WTC11 (cell line): ENCODE results near the gene ERF. TPM values are rescaled to one million over a fixed set of nuclear protein-coding genes. Genes with fewer than 3 reads are reported as not detected.

Experiments
- ATAC-seq: fragments of 200-7000 bp; cut with Tn5 transposase; 2 replicates; pipeline ENCODE4 v1.10.0; 2021; ENCODE audit warnings: mild to moderate bottlenecking, moderate library complexity
- CTCF ChIA-PET: fragments of 300-600 bp; sonication (Branson Sonifier 250); formaldehyde crosslinking; loops from one replicate; lab custom pipeline; 2021; ENCODE audit warnings: antibody characterized with exemption; lab: Charles Lee
- POLR2A ChIA-PET: fragments of 350-600 bp; sonication (Branson Sonifier 250); formaldehyde crosslinking; loops from one replicate; lab custom pipeline; 2021; ENCODE audit warnings: antibody characterized with exemption; lab: Charles Lee
- DNase-seq: peaks from one replicate; pipeline ENCODE4 v3.0.0; 2021; ENCODE audit warnings: low spot score
- H3K27ac Mint-ChIP-seq: 2 replicates; pipeline ENCODE4 v1.8.0; 2021; ENCODE audit warnings: mixed read lengths
- H3K27me3 Mint-ChIP-seq: 2 replicates; pipeline ENCODE4 v1.8.0; 2021; ENCODE audit warnings: low read depth, mild to moderate bottlenecking, moderate library complexity, mixed read lengths
- H3K36me3 Mint-ChIP-seq: 2 replicates; pipeline ENCODE4 v1.8.0; 2021; ENCODE audit warnings: mixed read lengths
- H3K4me1 Mint-ChIP-seq: 2 replicates; pipeline ENCODE4 v1.8.0; 2022; ENCODE audit warnings: mixed read lengths
- H3K4me3 Mint-ChIP-seq: 2 replicates; pipeline ENCODE4 v1.8.0; 2021; ENCODE audit warnings: mild to moderate bottlenecking, moderate library complexity, mixed read lengths
- H3K9me3 Mint-ChIP-seq: 2 replicates; pipeline ENCODE4 v1.8.0; 2021; ENCODE audit warnings: mixed read lengths
- ATF2 ChIP-seq: sonication (generic); formaldehyde crosslinking; IDR thresholded peaks from 2 replicates; pipeline ENCODE4 v1.8.1; 2022; ENCODE audit warnings: low read depth, missing genetic modification reagents, borderline replicate concordance
- CREB1 ChIP-seq: sonication (generic); formaldehyde crosslinking; IDR thresholded peaks from 2 replicates; pipeline ENCODE4 v1.8.0; 2023; ENCODE audit warnings: mild to moderate bottlenecking, missing genetic modification reagents
- E2F1 ChIP-seq: sonication (generic); formaldehyde crosslinking; IDR thresholded peaks from 2 replicates; pipeline ENCODE4 v1.8.0; 2022; ENCODE audit warnings: mild to moderate bottlenecking, missing genetic modification reagents
- E2F4 ChIP-seq: sonication (generic); formaldehyde crosslinking; IDR thresholded peaks from 2 replicates; pipeline ENCODE4 v1.8.1; 2022; ENCODE audit warnings: low read depth, mild to moderate bottlenecking, moderate library complexity, missing genetic modification reagents, borderline replicate concordance
- ETV6 ChIP-seq: sonication (generic); formaldehyde crosslinking; IDR thresholded peaks from 2 replicates; pipeline ENCODE4 v1.8.1; 2022; ENCODE audit warnings: mild to moderate bottlenecking, missing genetic modification reagents
- FOXJ3 ChIP-seq: sonication (generic); formaldehyde crosslinking; IDR thresholded peaks from 2 replicates; pipeline ENCODE4 v1.9.0; 2021; ENCODE audit warnings: missing genetic modification reagents, mild to moderate bottlenecking, borderline replicate concordance
- HMGA2 ChIP-seq: fragments of 250-450 bp; sonication (Bioruptor Pico); IDR thresholded peaks from 2 replicates; pipeline ENCODE4 v1.4.0; 2021; ENCODE audit warnings: mild to moderate bottlenecking, moderate library complexity
- IRF1 ChIP-seq: sonication (generic); formaldehyde crosslinking; IDR thresholded peaks from 2 replicates; pipeline ENCODE4 v1.8.0; 2023; ENCODE audit warnings: missing genetic modification reagents
- JAZF1 ChIP-seq: fragments of 250-450 bp; sonication (Bioruptor Pico); IDR thresholded peaks from 2 replicates; pipeline ENCODE4 v1.9.0; 2021; ENCODE audit warnings: moderate library complexity, mild to moderate bottlenecking, inconsistent platforms
- MAX ChIP-seq: sonication (generic); formaldehyde crosslinking; IDR thresholded peaks from 2 replicates; pipeline ENCODE4 v1.8.0; 2022; ENCODE audit warnings: mild to moderate bottlenecking, missing genetic modification reagents
- NFE2L1 ChIP-seq: sonication (generic); formaldehyde crosslinking; IDR thresholded peaks from 2 replicates; pipeline ENCODE4 v1.8.1; 2023; ENCODE audit warnings: missing genetic modification reagents
- NR2C2 ChIP-seq: sonication (generic); formaldehyde crosslinking; IDR thresholded peaks from 2 replicates; pipeline ENCODE4 v1.8.0; 2022; ENCODE audit warnings: mild to moderate bottlenecking, missing genetic modification reagents
- OVOL2 ChIP-seq: fragments of 250-450 bp; sonication (Bioruptor Pico); IDR thresholded peaks from 2 replicates; pipeline ENCODE4 v1.9.0; 2021; ENCODE audit warnings: mild to moderate bottlenecking, borderline replicate concordance
- RORB ChIP-seq: fragments of 250-450 bp; sonication (Bioruptor Pico); IDR thresholded peaks from 2 replicates; pipeline ENCODE4 v1.9.0; 2021; ENCODE audit warnings: mild to moderate bottlenecking
- SMAD3 ChIP-seq: sonication (generic); formaldehyde crosslinking; IDR thresholded peaks from 2 replicates; pipeline ENCODE4 v1.8.0; 2022; ENCODE audit warnings: missing genetic modification reagents, mild to moderate bottlenecking, borderline replicate concordance
- SP1 ChIP-seq: sonication (generic); formaldehyde crosslinking; conservative IDR thresholded peaks from 2 replicates; pipeline ENCODE4 v1.8.1; 2022; ENCODE audit warnings: missing genetic modification reagents
- TEAD4 ChIP-seq: sonication (generic); formaldehyde crosslinking; IDR thresholded peaks from 2 replicates; pipeline ENCODE4 v1.8.0; 2022; ENCODE audit warnings: mild to moderate bottlenecking, missing genetic modification reagents
- ZBTB43 ChIP-seq: sonication (generic); formaldehyde crosslinking; IDR thresholded peaks from 2 replicates; pipeline ENCODE4 v1.8.1; 2023; ENCODE audit warnings: mild to moderate bottlenecking, missing genetic modification reagents
- ZNF121 ChIP-seq: sonication (generic); formaldehyde crosslinking; IDR thresholded peaks from 2 replicates; pipeline ENCODE4 v1.8.0; 2023; ENCODE audit warnings: missing genetic modification reagents
- ZNF138 ChIP-seq: sonication (generic); formaldehyde crosslinking; conservative IDR thresholded peaks from 2 replicates; pipeline ENCODE4 v1.8.1; 2022; ENCODE audit warnings: mild to moderate bottlenecking, moderate library complexity, missing genetic modification reagents
- ZNF232 ChIP-seq: sonication (generic); formaldehyde crosslinking; IDR thresholded peaks from 2 replicates; pipeline ENCODE4 v1.8.0; 2022; ENCODE audit warnings: mild to moderate bottlenecking, missing genetic modification reagents
- ZNF416 ChIP-seq: fragments of 250-450 bp; sonication (Bioruptor Pico); IDR thresholded peaks from 2 replicates; pipeline ENCODE4 v1.9.0; 2021; ENCODE audit warnings: mild to moderate bottlenecking, inconsistent platforms
- ZNF423 ChIP-seq: fragments of 250-450 bp; sonication (Bioruptor Pico); IDR thresholded peaks from 2 replicates; pipeline ENCODE4 v2.1.2; 2022; ENCODE audit warnings: mild to moderate bottlenecking, moderate library complexity
- ZNF512 ChIP-seq: sonication (generic); formaldehyde crosslinking; IDR thresholded peaks from 2 replicates; pipeline ENCODE4 v1.8.1; 2022; ENCODE audit warnings: missing genetic modification reagents, borderline replicate concordance
- ZNF532 ChIP-seq: fragments of 250-450 bp; sonication (Bioruptor Pico); IDR thresholded peaks from 2 replicates; pipeline ENCODE4 v1.9.0; 2021; ENCODE audit warnings: mild to moderate bottlenecking, borderline replicate concordance
- ZNF671 ChIP-seq: fragments of 250-450 bp; sonication (Bioruptor Pico); IDR thresholded peaks from 2 replicates; pipeline ENCODE4 v1.8.0; 2021; ENCODE audit warnings: mild to moderate bottlenecking
- total RNA-seq: library from RNA; stranded (reverse); gene quantifications from 3 replicates; pipeline ENCODE4 v1.2.3, GENCODE V29; 2021

The ERF gene
- total RNA-seq, 1 experiment from 2014 or later = 65.9 TPM

GRCh38 chr19:42254089-42254849 is 659 bp downstream of the ERF start:
- H3K4me3 Mint-ChIP-seq = peak overlapping the region; percentile 82
- TF ChIP-seq ETV6 (no peak), SMAD3 (CRISPR knock-in tag) (no peak), ZBTB43 (no peak), E2F1 (no peak), ATF2 (CRISPR knock-in tag) (no peak), FOXJ3 (CRISPR knock-in tag) (no peak), E2F4 (CRISPR knock-in tag) (no peak), ZNF532 (CRISPR knock-in tag) (no peak), SP1 (CRISPR knock-in tag) (0 out of 2 replicates have a peak, but pooled peaks have one; percentile 25), RORB (CRISPR knock-in tag) (no peak), HMGA2 (CRISPR knock-in tag) (no peak), ZNF121 (CRISPR knock-in tag) (no peak), JAZF1 (CRISPR knock-in tag) (no peak), ZNF671 (CRISPR knock-in tag) (no peak), MAX (CRISPR knock-in tag) (0 out of 2 replicates have a peak, but pooled peaks have one; percentile 39), ZNF232 (0 out of 2 replicates have a peak, but pooled peaks have one; percentile 65), TEAD4 (CRISPR knock-in tag) (no peak), OVOL2 (CRISPR knock-in tag) (no peak), ZNF416 (no peak), CREB1 (no peak), NR2C2 (CRISPR knock-in tag) (no peak), ZNF423 (no peak), IRF1 (no peak), NFE2L1 (CRISPR knock-in tag) (no peak), ZNF138 (CRISPR knock-in tag) (no peak), ZNF512 (CRISPR knock-in tag) (no peak)

More at GRCh38 chr19:42254089-42254849, 659 bp downstream of the ERF start:
- ChIA-PET POLR2A (no interaction called here), CTCF (interaction anchor here (1.0 to 1.4 kb wide), 3 partner anchors 10 to 25 kb away, joined by 3 to 4 read pairs (median 3); no protein-coding TSS in a partner anchor)
- DNase-seq (peak; percentile 80), ATAC-seq (peak; percentile 12)
- no peak overlapping the region for H3K27ac Mint-ChIP-seq
- H3K36me3 Mint-ChIP-seq = no peaks in the 10 kb centered on the region
- peaks cover 20% of the 10 kb centered on the region for H3K27me3 Mint-ChIP-seq
- no peaks in the 10 kb centered on the region for H3K9me3 Mint-ChIP-seq
- peaks cover 32% of the 10 kb centered on the region for H3K4me1 Mint-ChIP-seq
